HepG2 (cell line): Measurements from ENCODE around the gene CXXC5. TPM values are rescaled to one million over a fixed set of nuclear protein-coding genes. Genes with fewer than 3 reads are reported as not detected.

Experiments used
- ATAC-seq: fragments of 200-7000 bp; cut with Tn5 transposase; 3 replicates; pipeline ENCODE4 v1.9.1; 2020; ENCODE audit warnings: mild to moderate bottlenecking, moderate library complexity
- BruUV-seq: library from RNA; stranded (reverse); fragments of 400-500 nt; replicated peaks from 2 replicates; lab custom pipeline; 2021; lab: Mats Ljungman, UMichigan
- CTCF ChIA-PET: fragments of 300-600 bp; formaldehyde crosslinking; extraction: SDS; loops from one replicate; lab custom pipeline; 2021; ENCODE audit warnings: low total read pairs, inconsistent platforms, low intra/inter-chr PET ratio; lab: Yijun Ruan, JAX
- POLR2A ChIA-PET: fragments of 350-600 bp; sonication (Branson Sonifier 250); formaldehyde crosslinking; loops from one replicate; lab custom pipeline; 2020; ENCODE audit warnings: antibody characterized with exemption, inconsistent platforms; lab: Yijun Ruan, JAX
- DNase-seq: peaks from one replicate; pipeline ENCODE4 v3.0.0-alpha.2; 2015; ENCODE audit warnings: low spot score
- FAIRE-seq: peaks from 3 replicates; lab custom pipeline; 2011; peaks lifted over from hg19 to GRCh38; lab: Jason Lieb, UNC
- H2AFZ ChIP-seq: one replicate; pipeline ENCODE4 v1.6.1; 2011; ENCODE audit warnings: low read length, inconsistent platforms
- H3K27ac ChIP-seq: fragments of 300-600 bp; 3 replicates; pipeline ENCODE4 v1.8.0; 2011; ENCODE audit warnings: mixed run types, mild to moderate bottlenecking, mixed read lengths, low read length, inconsistent platforms; ENCODE audit not compliant: insufficient read depth; ENCODE audit errors: extremely low read length
- H3K27me3 ChIP-seq, 2 experiments: fragments of 200-600 bp in 1 of 2; 2 replicates in 1 of 2; 3 replicates in 1 of 2; pipeline versions ENCODE4 v1.6.0 to v1.8.0; 2011; ENCODE audit warnings: low read length in 2 of 2, mild to moderate bottlenecking in 2 of 2, moderate library complexity in 2 of 2, inconsistent platforms in 1 of 2; ENCODE audit not compliant: insufficient read depth in 2 of 2, control insufficient read depth in 1 of 2
- H3K36me3 ChIP-seq, 2 experiments: fragments of 200-600 bp in 1 of 2; replicated peaks in 1 of 2; 2 replicates in 1 of 2; 3 replicates in 1 of 2; pipeline versions ENCODE4 v1.5.1 to v1.8.0; 2011; ENCODE audit warnings: low read length in 2 of 2, inconsistent platforms in 1 of 2; ENCODE audit not compliant: insufficient read depth in 2 of 2, control insufficient read depth in 1 of 2
- H3K4me1 ChIP-seq: 2 replicates; pipeline ENCODE4 v1.5.1; 2012; ENCODE audit warnings: low read length, inconsistent platforms; ENCODE audit not compliant: insufficient read depth
- H3K4me2 ChIP-seq: 2 replicates; pipeline ENCODE4 v1.6.0; 2011; ENCODE audit warnings: low read depth, low read length, inconsistent platforms
- H3K4me3 ChIP-seq, 3 experiments: fragments of 200-600 bp in 1 of 3; sonication (generic), shearing (Covaris generic) in 1 of 3; replicated peaks in 1 of 3; 2 replicates each; pipeline ENCODE4 v1.5.1; 2011 to 2016; ENCODE audit warnings: low read length in 3 of 3, inconsistent platforms in 2 of 3, low read depth in 2 of 3, mild to moderate bottlenecking in 2 of 3, control low read depth in 1 of 3, mixed read lengths in 1 of 3; ENCODE audit not compliant: insufficient read depth in 1 of 3
- H3K79me2 ChIP-seq: one replicate; pipeline ENCODE4 v1.6.1; 2011; ENCODE audit warnings: low read length, inconsistent platforms; ENCODE audit not compliant: insufficient read depth
- H3K9ac ChIP-seq: 2 replicates; pipeline ENCODE4 v1.6.0; 2011; ENCODE audit warnings: mild to moderate bottlenecking, low read depth, low read length, inconsistent platforms; ENCODE audit not compliant: insufficient read depth
- H3K9me3 ChIP-seq: 2 replicates; pipeline ENCODE4 v1.5.1; 2012; ENCODE audit warnings: mild to moderate bottlenecking, low read length
- H4K20me1 ChIP-seq: 2 replicates; pipeline ENCODE4 v1.6.0; 2011; ENCODE audit warnings: inconsistent platforms, mild to moderate bottlenecking, low read length, moderate library complexity; ENCODE audit not compliant: insufficient read depth
- ADNP ChIP-seq: sonication (generic); formaldehyde crosslinking; IDR thresholded peaks from 2 replicates; pipeline ENCODE4 v1.4.0; 2020; ENCODE audit warnings: missing genetic modification reagents
- ATF3 ChIP-seq: sonication (generic); formaldehyde crosslinking; IDR thresholded peaks from 2 replicates; pipeline ENCODE4 v1.4.0; 2020; ENCODE audit warnings: missing genetic modification reagents
- HNF4A ChIP-seq: sonication (generic); formaldehyde crosslinking; IDR thresholded peaks from 2 replicates; pipeline ENCODE4 v1.4.0; 2020; ENCODE audit warnings: missing genetic modification reagents
- KDM1A ChIP-seq: IDR thresholded peaks from 2 replicates; pipeline ENCODE4 v1.6.1; 2016; ENCODE audit warnings: missing compliant biosample characterization
- MED1 ChIP-seq: sonication (generic); formaldehyde crosslinking; IDR thresholded peaks from 2 replicates; pipeline ENCODE4 v1.4.0; 2020; ENCODE audit warnings: missing genetic modification reagents
- NCOR1 ChIP-seq: fragments of 200-600 bp; sonication (generic); IDR thresholded peaks from 2 replicates; pipeline ENCODE4 v1.7.0; 2017; ENCODE audit warnings: antibody characterized with exemption, low read length, borderline replicate concordance
- SALL1 ChIP-seq: sonication (generic); formaldehyde crosslinking; IDR thresholded peaks from 2 replicates; pipeline ENCODE4 v1.8.0; 2022; ENCODE audit warnings: mild to moderate bottlenecking, missing genetic modification reagents
- SRSF9 ChIP-seq: fragments of 200-400 bp; formaldehyde crosslinking; IDR thresholded peaks from 2 replicates; pipeline ENCODE4 v1.6.1; 2018; ENCODE audit warnings: borderline replicate concordance, mild to moderate bottlenecking, low read depth, low read length; ENCODE audit not compliant: insufficient read depth, poor library complexity, severe bottlenecking
- TFAP4 ChIP-seq: sonication (generic); IDR thresholded peaks from 2 replicates; pipeline ENCODE4 v1.6.1; 2016; ENCODE audit warnings: low read depth, borderline replicate concordance
- TGIF2 ChIP-seq: IDR thresholded peaks from 2 replicates; pipeline ENCODE4 v1.6.1; 2016; ENCODE audit warnings: control low read depth, missing compliant biosample characterization
- ZBTB49 ChIP-seq: sonication (generic); formaldehyde crosslinking; IDR thresholded peaks from 2 replicates; pipeline ENCODE4 v1.4.0; 2020; ENCODE audit warnings: missing genetic modification reagents, borderline replicate concordance
- ZNF367 ChIP-seq: sonication (generic); formaldehyde crosslinking; IDR thresholded peaks from 2 replicates; pipeline ENCODE4 v1.4.0; 2020; ENCODE audit warnings: missing genetic modification reagents, borderline replicate concordance
- ZNF574 ChIP-seq: sonication (generic); formaldehyde crosslinking; IDR thresholded peaks from 2 replicates; pipeline ENCODE4 v1.4.0; 2020; ENCODE audit warnings: missing genetic modification reagents
- ZSCAN25 ChIP-seq: sonication (generic); formaldehyde crosslinking; IDR thresholded peaks from 2 replicates; pipeline ENCODE4 v1.8.0; 2022; ENCODE audit warnings: mild to moderate bottlenecking, missing genetic modification reagents
- WGBS: methylation state at CpG from one replicate; pipeline ENCODE4 v1.1.6; 2017; ENCODE audit warnings: low lambda C conversion rate; 5-methylcytosine and 5-hydroxymethylcytosine counted together
- in situ Hi-C: cut with HindIII; loops from 2 replicates; pipeline ENCODE4 v1.10.0; 2017; ENCODE audit warnings: low pct_unique_long_range_greater_than_20kb; ENCODE audit not compliant: extremely low pct_ligation_motif_present
- intact Hi-C: fragments of 100-400 bp; cut with micrococcal nuclease; formaldehyde crosslinking; loops from one replicate; pipeline ENCODE4 v1.10.0; 2022; ENCODE audit not compliant: unreplicated experiment
- polyA plus RNA-seq, 8 experiments: library from polyadenylated mRNA; depleted of rRNA in 3 of 8; stranded (reverse) in 7 of 8; unstranded in 1 of 8; fragments of >200 nt; fragmentation: Illumina TruSeq in 4 of 8; extraction: Trizol in 4 of 8; gene quantifications; 2 replicates each; pipeline versions ENCODE4 v1.2.1 to v1.2.3, GENCODE V29; 2011 to 2016; ENCODE audit warnings: low read depth in 4 of 8, missing spikeins in 1 of 8, mixed read lengths in 1 of 8; ENCODE audit not compliant: insufficient read depth in 1 of 8
- total RNA-seq, 5 experiments: library from RNA; depleted of rRNA; stranded (reverse); fragments of >200 nt; fragmentation: Illumina TruSeq; extraction: Trizol; gene quantifications; 2 replicates each; pipeline ENCODE4 v1.2.3, GENCODE V29; 2016; ENCODE audit warnings: low read depth in 1 of 5

Gene CXXC5
- total and polyA plus RNA-seq, 2 of the 13 experiments (the other 11 are each of a cell fraction or from before 2014, with no cell fraction given): 32.3 to 33.0 TPM

GRCh38 chr5:139694556-139695177 lies 46.5 kb downstream of the CXXC5 start (continued):
- TF ChIP-seq ZSCAN25 (CRISPR knock-in tag) (no peak), SALL1 (CRISPR knock-in tag) (0 out of 2 replicates have a peak, but pooled peaks have one; percentile 23), TFAP4 (0 out of 2 replicates have a peak, but pooled peaks have one; percentile 11), HNF4A (CRISPR knock-in tag) (peak; percentile 83), KDM1A (CRISPR knock-in tag) (peak; percentile 68; the same call in 1 of the 2 replicates), NCOR1 (0 out of 2 replicates have a peak, but pooled peaks have one; percentile 22), ZBTB49 (no peak), SRSF9 (no peak), ADNP (CRISPR knock-in tag) (0 out of 2 replicates have a peak, but pooled peaks have one; percentile 26)

- ATAC-seq (no peak), DNase-seq (no peak), FAIRE-seq (no peak)
- BruUV-seq: no TSS peak
- H3K4me3 ChIP-seq: no peak overlapping the region
- H4K20me1 ChIP-seq: no peaks in the 10 kb centered on the region
- no peak overlapping the region for H2AFZ ChIP-seq
- H3K79me2 ChIP-seq: no peaks in the 10 kb centered on the region
- H3K27me3 ChIP-seq: no peaks in the 10 kb centered on the region
- no peaks in the 10 kb centered on the region for H3K9me3 ChIP-seq
- intact Hi-C loops (loop anchor here (5.0 kb wide), 1 partner anchor 37 kb away; no protein-coding TSS in a partner anchor), in situ Hi-C loops (no loop called here)
- POLR2A ChIA-PET: interaction anchor here (1.0 kb wide), 1 partner anchor 10 kb away, joined by 3 read pairs; no protein-coding TSS in a partner anchor
- no peak overlapping the region for H3K9ac ChIP-seq
- no peaks in the 10 kb centered on the region for H3K36me3 ChIP-seq
- no peak overlapping the region for H3K4me2 ChIP-seq
- CTCF ChIA-PET: no interaction called here
- TF ChIP-seq ZNF367 (CRISPR knock-in tag) (no peak), ATF3 (no peak), ZNF574 (CRISPR knock-in tag) (no peak), MED1 (CRISPR knock-in tag) (no peak), TGIF2 (CRISPR knock-in tag) (no peak)
- H3K27ac ChIP-seq: no peak overlapping the region
- H3K4me1 ChIP-seq: peaks cover 82% of the 10 kb centered on the region
- 80% methylated on average over 1 of the region's 2 CpGs for WGBS
Measured at GRCh38 chr5:139695178-139695573, 47.0 kb downstream of the CXXC5 start.
